GM12878 (cell line): ENCODE measurements around the gene TAPBPL. TPM values are rescaled to one million over a fixed set of nuclear protein-coding genes. Genes with fewer than 3 reads are reported as not detected.

Source experiments
- ATAC-seq: fragments of 200-7000 bp; cut with Tn5 transposase; 3 replicates; pipeline ENCODE4 v1.9.1; 2020; ENCODE audit warnings: mild to moderate bottlenecking, moderate library complexity
- BruUV-seq: library from RNA; stranded (reverse); fragments of 400-500 nt; replicated peaks from 2 replicates; lab custom pipeline; 2021; lab: Mats Ljungman, UMichigan
- CTCF ChIA-PET: fragments of 300-600 bp; sonication (Branson Sonifier 250); formaldehyde crosslinking; extraction: SDS; loops from one replicate; lab custom pipeline; 2021; ENCODE audit warnings: inconsistent platforms; lab: Yijun Ruan, JAX
- POLR2A ChIA-PET: fragments of 350-600 bp; formaldehyde crosslinking; extraction: SDS; loops from one replicate; lab custom pipeline; 2021; ENCODE audit warnings: inconsistent platforms; lab: Charles Lee
- RAD21 ChIA-PET: fragments of 300-600 bp; sonication (Branson Sonifier 250); formaldehyde crosslinking; loops from one replicate; lab custom pipeline; 2023; ENCODE audit warnings: antibody characterized with exemption; ENCODE audit not compliant: unreplicated experiment; lab: Charles Lee
- SMC1A ChIA-PET: fragments of 300-600 bp; sonication (Branson Sonifier 250); formaldehyde crosslinking; loops from one replicate; lab custom pipeline; 2023; ENCODE audit not compliant: unreplicated experiment, uncharacterized antibody; lab: Charles Lee
- DNase-seq: peaks from one replicate; pipeline ENCODE4 v3.0.0-alpha.2; 2011; ENCODE audit warnings: low read depth, low spot score
- FAIRE-seq: peaks from 3 replicates; lab custom pipeline; 2011; peaks lifted over from hg19 to GRCh38; lab: Jason Lieb, UNC
- H2AFZ ChIP-seq: 2 replicates; pipeline ENCODE4 v1.6.0; 2011; ENCODE audit warnings: low read depth, low read length, control low read depth; ENCODE audit not compliant: control insufficient read depth
- H3K27ac ChIP-seq: 2 replicates; pipeline ENCODE4 v1.5.1; 2011; ENCODE audit warnings: control low read depth; ENCODE audit not compliant: control insufficient read depth, insufficient read depth
- H3K27me3 ChIP-seq, 2 experiments: replicated peaks in 1 of 2; 2 replicates each; pipeline versions ENCODE4 v1.6.0 to v1.6.1; 2011; ENCODE audit warnings: low read length in 1 of 2; ENCODE audit not compliant: control insufficient read depth in 2 of 2, insufficient read depth in 2 of 2
- H3K36me3 ChIP-seq, 2 experiments: 2 replicates each; pipeline ENCODE4 v1.5.1; 2011; ENCODE audit warnings: low read length in 1 of 2; ENCODE audit not compliant: control insufficient read depth in 2 of 2, insufficient read depth in 2 of 2
- H3K4me1 ChIP-seq: 2 replicates; pipeline ENCODE4 v1.6.1; 2011; ENCODE audit warnings: mild to moderate bottlenecking, low read length, moderate library complexity, mixed read lengths; ENCODE audit not compliant: control insufficient read depth, insufficient read depth
- H3K4me2 ChIP-seq: 2 replicates; pipeline ENCODE4 v1.6.0; 2011; ENCODE audit warnings: control low read depth; ENCODE audit not compliant: control insufficient read depth, insufficient read depth
- H3K4me3 ChIP-seq: fragments of 200-600 bp; sonication (generic); 2 replicates; pipeline ENCODE4 v1.5.1; 2016
- H3K79me2 ChIP-seq: 2 replicates; pipeline ENCODE4 v1.6.0; 2011; ENCODE audit warnings: low read length; ENCODE audit not compliant: control insufficient read depth, insufficient read depth
- H3K9ac ChIP-seq: 2 replicates; pipeline ENCODE4 v1.8.0; 2011; ENCODE audit warnings: low read length, control low read depth, mixed read lengths; ENCODE audit not compliant: control insufficient read depth, insufficient read depth
- H3K9me3 ChIP-seq: replicated peaks from 3 replicates; pipeline ENCODE4 v1.5.1; 2011; ENCODE audit warnings: mild to moderate bottlenecking, low read length; ENCODE audit not compliant: control insufficient read depth, insufficient read depth
- H4K20me1 ChIP-seq: 2 replicates; pipeline ENCODE4 v1.6.0; 2011; ENCODE audit not compliant: control insufficient read depth, insufficient read depth
- CBFB ChIP-seq: IDR thresholded peaks from 2 replicates; pipeline ENCODE4 v1.6.1; 2016; ENCODE audit warnings: antibody characterized with exemption, low read depth
- FOS ChIP-seq: IDR thresholded peaks from 3 replicates; pipeline ENCODE4 v1.6.1; 2011; ENCODE audit warnings: borderline replicate concordance; ENCODE audit not compliant: insufficient read length; ENCODE audit errors: extremely low read depth
- KDM1A ChIP-seq: fragments of 200-600 bp; sonication (generic); IDR thresholded peaks from 2 replicates; pipeline ENCODE4 v1.6.1; 2016; ENCODE audit warnings: borderline replicate concordance
- POLR2A ChIP-seq: IDR thresholded peaks from 2 replicates; pipeline ENCODE4 v1.6.1; 2011; ENCODE audit warnings: low read depth, mild to moderate bottlenecking, low read length
- POLR2AphosphoS5 ChIP-seq: IDR thresholded peaks from 2 replicates; pipeline ENCODE4 v1.6.1; 2011; ENCODE audit warnings: mild to moderate bottlenecking, low read length, inconsistent platforms
- ZBED1 ChIP-seq: IDR thresholded peaks from 2 replicates; pipeline ENCODE4 v1.6.1; 2016; ENCODE audit warnings: borderline replicate concordance
- WGBS: methylation state at CpG from one replicate; pipeline ENCODE4 v1.1.6; 2016; ENCODE audit warnings: low lambda C conversion rate; ENCODE audit not compliant: insufficient replicate concordance, insufficient coverage; ENCODE audit errors: missing lambda C conversion rate; 5-methylcytosine and 5-hydroxymethylcytosine counted together
- in situ Hi-C: fragments of 300-500 bp; cut with MboI; formaldehyde crosslinking; loops from 9 replicates; pipeline ENCODE4 v1.14.3; 2018; ENCODE audit warnings: mixed read lengths
- intact Hi-C: fragments of 100-400 bp; cut with micrococcal nuclease; formaldehyde crosslinking; loops from one replicate; pipeline ENCODE4 v1.14.2; 2022; ENCODE audit not compliant: unreplicated experiment
- polyA plus RNA-seq, 11 experiments: library from polyadenylated mRNA; depleted of rRNA in 4 of 11; unstranded in 6 of 11; stranded (reverse) in 5 of 11; fragments of >200 nt; fragmentation: Nextera tagmentation in 4 of 11; fragmentation: Illumina TruSeq in 1 of 11; extraction: Ambion mirVana in 4 of 11; extraction: Trizol in 1 of 11; gene quantifications; 1 replicate in 1 of 11; 2 replicates in 10 of 11; pipeline versions ENCODE4 v1.2.1 to v1.2.3, GENCODE V29; 2011 to 2016; ENCODE audit warnings: inconsistent platforms in 2 of 11, missing spikeins in 2 of 11, low read depth in 1 of 11
- total RNA-seq, 4 experiments: library from RNA; depleted of rRNA in 3 of 4; stranded (reverse); fragments of >200 nt in 3 of 4; fragmentation: Illumina TruSeq in 1 of 4; extraction: Trizol in 1 of 4; gene quantifications; 2 replicates each; pipeline versions ENCODE4 v1.2.1 to v1.2.3, GENCODE V29; 2013 to 2021
- TF ChIP-seq, protein P1 (sequence below): IDR thresholded peaks from 2 replicates; pipeline ENCODE4 v1.6.1; 2011; ENCODE audit warnings: borderline replicate concordance, low read depth, mild to moderate bottlenecking, moderate library complexity, low read length; ENCODE audit not compliant: insufficient read depth, poor library complexity, severe bottlenecking
- TF ChIP-seq, protein P2 (sequence below): fragments of 150-350 bp; IDR thresholded peaks from 2 replicates; pipeline ENCODE4 v1.6.1; 2016; ENCODE audit warnings: low read depth, low read length

Gene TAPBPL
- total and polyA plus RNA-seq, 10 of the 15 experiments (the other 5 are each of a cell fraction or from before 2014, with no cell fraction given): 12.4 to 45.0 (median 29.9) TPM

DNA sequence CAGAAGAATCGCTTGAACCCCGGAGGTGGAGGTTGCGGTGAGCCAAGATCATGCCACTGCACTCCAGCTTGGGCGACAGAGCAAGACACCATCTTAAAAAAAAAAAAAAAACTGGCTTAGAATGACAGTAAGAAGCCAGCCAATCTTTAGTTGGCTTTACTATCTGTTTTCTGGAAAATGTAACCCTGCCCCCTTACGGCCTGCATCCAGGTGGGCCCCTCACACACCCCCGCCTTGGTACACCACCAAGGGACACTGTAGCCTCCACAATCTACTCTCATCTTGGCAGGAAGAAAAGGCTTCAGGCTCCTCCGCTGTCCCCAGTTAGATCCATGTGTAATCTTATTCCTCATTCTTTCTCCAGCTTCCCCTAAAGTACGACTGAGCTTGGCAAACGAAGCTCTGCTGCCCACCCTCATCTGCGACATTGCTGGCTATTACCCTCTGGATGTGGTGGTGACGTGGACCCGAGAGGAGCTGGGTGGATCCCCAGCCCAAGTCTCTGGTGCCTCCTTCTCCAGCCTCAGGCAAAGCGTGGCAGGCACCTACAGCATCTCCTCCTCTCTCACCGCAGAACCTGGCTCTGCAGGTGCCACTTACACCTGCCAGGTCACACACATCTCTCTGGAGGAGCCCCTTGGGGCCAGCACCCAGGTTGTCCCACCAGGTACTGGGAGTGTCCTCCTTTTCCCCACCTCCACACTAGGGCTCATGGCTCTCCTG is 6.6 kb downstream of the TAPBPL start:
- RAD21 ChIA-PET: interaction anchor here (1.0 to 8.8 kb wide), 3 partner anchors 12 to 80 kb away, joined by 3 to 319 read pairs (median 126); partner anchors contain the start of genes CD27 and TAPBPL
- Histone ChIP-seq H2AFZ (no peak overlapping the region), H4K20me1 (no peaks in the 10 kb centered on the region), H3K4me1 (peaks cover 38% of the 10 kb centered on the region), H3K27me3 (no peaks in the 10 kb centered on the region), H3K4me3 (no peak overlapping the region), H3K9ac (no peak overlapping the region), H3K36me3 (peaks cover 24 to 31% of the 10 kb centered on the region in 2 experiments), H3K27ac (no peak overlapping the region), H3K9me3 (no peaks in the 10 kb centered on the region), H3K79me2 (peaks cover 50% of the 10 kb centered on the region), H3K4me2 (no peak overlapping the region)
- intact Hi-C loops (no loop called here), in situ Hi-C loops (no loop called here)
- ATAC-seq: no peak
- SMC1A ChIA-PET: interaction anchor here (5.9 to 8.7 kb wide), 4 partner anchors 7 to 33 kb away, joined by 59 to 169 read pairs (median 129); partner anchors contain the start of genes CD27 and TAPBPL
- WGBS: 89% methylated on average over 14 of the region's 14 CpGs
- no peak for FAIRE-seq
- TF ChIP-seq CBFB (no peak), POLR2A (peak; percentile 70), POLR2AphosphoS5 (0 out of 2 replicates have a peak, but pooled peaks have one; percentile 20), ZBED1 (peak; percentile 40; the same call in 1 of the 2 replicates)
- no peak for DNase-seq
- no TSS peak for BruUV-seq
- CTCF ChIA-PET: interaction anchor here (1.2 to 7.3 kb wide), 3 partner anchors 15 to 33 kb away, joined by 3 to 147 read pairs (median 54); partner anchors contain the start of gene CD27
- POLR2A ChIA-PET: interaction anchor here (0.5 to 10.3 kb wide), 6 partner anchors 12 to 266 kb away, joined by 3 to 384 read pairs (median 6); partner anchors contain the start of genes CD27, TAPBPL and VAMP1

GRCh38 chr12:6459004-6459337 is 7.1 kb downstream of the TAPBPL start:
- Histone ChIP-seq H3K36me3 (peaks cover 25 to 36% of the 10 kb centered on the region in 2 experiments), H3K9me3 (no peaks in the 10 kb centered on the region), H3K9ac (no peak overlapping the region), H3K27ac (no peak overlapping the region), H2AFZ (no peak overlapping the region), H3K4me3 (no peak overlapping the region), H3K4me1 (peaks cover 40% of the 10 kb centered on the region), H3K4me2 (no peak overlapping the region), H4K20me1 (no peaks in the 10 kb centered on the region), H3K27me3 (no peaks in the 10 kb centered on the region), H3K79me2 (peaks cover 50% of the 10 kb centered on the region)
- POLR2A ChIA-PET: interaction anchor here (0.5 to 10.3 kb wide), 4 partner anchors 11 to 31 kb away, joined by 5 to 384 read pairs (median 18); partner anchors contain the start of genes CD27, TAPBPL and VAMP1
- no peak for FAIRE-seq
- CTCF ChIA-PET: interaction anchor here (1.0 to 7.3 kb wide), 4 partner anchors 9 to 34 kb away, joined by 3 to 147 read pairs (median 29); partner anchors contain the start of gene CD27
- no peak for ATAC-seq
- in situ Hi-C loops (no loop called here), intact Hi-C loops (no loop called here)
- no peak for DNase-seq
- RAD21 ChIA-PET: interaction anchor here (1.0 to 8.8 kb wide), 3 partner anchors 13 to 80 kb away, joined by 3 to 319 read pairs (median 126); partner anchors contain the start of genes CD27 and TAPBPL
- SMC1A ChIA-PET: interaction anchor here (5.9 to 8.7 kb wide), 4 partner anchors 8 to 33 kb away, joined by 59 to 169 read pairs (median 129); partner anchors contain the start of genes CD27 and TAPBPL
- BruUV-seq: no TSS peak
- 97% methylated on average over 2 of the region's 2 CpGs for WGBS
- TF ChIP-seq, protein P1, sequence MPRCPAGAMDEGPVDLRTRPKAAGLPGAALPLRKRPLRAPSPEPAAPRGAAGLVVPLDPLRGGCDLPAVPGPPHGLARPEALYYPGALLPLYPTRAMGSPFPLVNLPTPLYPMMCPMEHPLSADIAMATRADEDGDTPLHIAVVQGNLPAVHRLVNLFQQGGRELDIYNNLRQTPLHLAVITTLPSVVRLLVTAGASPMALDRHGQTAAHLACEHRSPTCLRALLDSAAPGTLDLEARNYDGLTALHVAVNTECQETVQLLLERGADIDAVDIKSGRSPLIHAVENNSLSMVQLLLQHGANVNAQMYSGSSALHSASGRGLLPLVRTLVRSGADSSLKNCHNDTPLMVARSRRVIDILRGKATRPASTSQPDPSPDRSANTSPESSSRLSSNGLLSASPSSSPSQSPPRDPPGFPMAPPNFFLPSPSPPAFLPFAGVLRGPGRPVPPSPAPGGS: no peak
- TF ChIP-seq, protein P2, sequence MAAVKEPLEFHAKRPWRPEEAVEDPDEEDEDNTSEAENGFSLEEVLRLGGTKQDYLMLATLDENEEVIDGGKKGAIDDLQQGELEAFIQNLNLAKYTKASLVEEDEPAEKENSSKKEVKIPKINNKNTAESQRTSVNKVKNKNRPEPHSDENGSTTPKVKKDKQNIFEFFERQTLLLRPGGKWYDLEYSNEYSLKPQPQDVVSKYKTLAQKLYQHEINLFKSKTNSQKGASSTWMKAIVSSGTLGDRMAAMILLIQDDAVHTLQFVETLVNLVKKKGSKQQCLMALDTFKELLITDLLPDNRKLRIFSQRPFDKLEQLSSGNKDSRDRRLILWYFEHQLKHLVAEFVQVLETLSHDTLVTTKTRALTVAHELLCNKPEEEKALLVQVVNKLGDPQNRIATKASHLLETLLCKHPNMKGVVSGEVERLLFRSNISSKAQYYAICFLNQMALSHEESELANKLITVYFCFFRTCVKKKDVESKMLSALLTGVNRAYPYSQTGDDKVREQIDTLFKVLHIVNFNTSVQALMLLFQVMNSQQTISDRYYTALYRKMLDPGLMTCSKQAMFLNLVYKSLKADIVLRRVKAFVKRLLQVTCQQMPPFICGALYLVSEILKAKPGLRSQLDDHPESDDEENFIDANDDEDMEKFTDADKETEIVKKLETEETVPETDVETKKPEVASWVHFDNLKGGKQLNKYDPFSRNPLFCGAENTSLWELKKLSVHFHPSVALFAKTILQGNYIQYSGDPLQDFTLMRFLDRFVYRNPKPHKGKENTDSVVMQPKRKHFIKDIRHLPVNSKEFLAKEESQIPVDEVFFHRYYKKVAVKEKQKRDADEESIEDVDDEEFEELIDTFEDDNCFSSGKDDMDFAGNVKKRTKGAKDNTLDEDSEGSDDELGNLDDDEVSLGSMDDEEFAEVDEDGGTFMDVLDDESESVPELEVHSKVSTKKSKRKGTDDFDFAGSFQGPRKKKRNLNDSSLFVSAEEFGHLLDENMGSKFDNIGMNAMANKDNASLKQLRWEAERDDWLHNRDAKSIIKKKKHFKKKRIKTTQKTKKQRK: no peak
- TF ChIP-seq POLR2AphosphoS5: no peak
- no peak for TF ChIP-seq FOS
- TF ChIP-seq KDM1A: no peak
